Activated CD8-positive, alpha-beta T cell treated with anti-CD3 and anti-CD28 coated beads, Interleukin-2, amount 10 ng/mL, durations not matched to agents 7 days and 5 days (primary cell): ENCODE measurements around the gene CFAP61. TPM values are rescaled to one million over a fixed set of nuclear protein-coding genes. Genes with fewer than 3 reads are reported as not detected.

ENCODE experiments used
- ATAC-seq: fragments of 150-1000 bp; cut with Tn5 transposase; one replicate; pipeline ENCODE4 v1.10.0; 2021; ENCODE audit warnings: moderate library complexity
- CTCF ChIA-PET: fragments of 350-600 bp; sonication (Branson Sonifier 250); formaldehyde crosslinking; loops from one replicate; lab custom pipeline; 2021; ENCODE audit warnings: antibody characterized with exemption; lab: Charles Lee
- POLR2A ChIA-PET: fragments of 350-600 bp; sonication (Branson Sonifier 250); formaldehyde crosslinking; loops from one replicate; lab custom pipeline; 2021; ENCODE audit warnings: antibody characterized with exemption; lab: Charles Lee
- DNase-seq: peaks from one replicate; pipeline ENCODE4 v3.0.0-alpha.2; 2020
- H3K27ac Mint-ChIP-seq: one replicate; pipeline ENCODE4 v1.8.0; 2021; ENCODE audit warnings: mild to moderate bottlenecking, mixed read lengths
- H3K27me3 Mint-ChIP-seq: one replicate; pipeline ENCODE4 v1.8.0; 2021; ENCODE audit warnings: low read depth, mixed read lengths
- H3K36me3 Mint-ChIP-seq: one replicate; pipeline ENCODE4 v1.8.0; 2021; ENCODE audit warnings: low read depth, mixed read lengths
- H3K4me1 Mint-ChIP-seq: one replicate; pipeline ENCODE4 v1.8.0; 2021; ENCODE audit warnings: low read depth, mixed read lengths
- H3K4me3 Mint-ChIP-seq: one replicate; pipeline ENCODE4 v1.8.0; 2021; ENCODE audit warnings: mild to moderate bottlenecking, mixed read lengths
- H3K9me3 Mint-ChIP-seq: one replicate; pipeline ENCODE4 v1.8.0; 2022; ENCODE audit warnings: mixed read lengths; ENCODE audit not compliant: insufficient read depth
- total RNA-seq, 2 experiments: library from RNA; stranded (reverse); gene quantifications; one replicate each; pipeline ENCODE4 v1.2.3, GENCODE V29; 2021

Gene CFAP61
- total RNA-seq, 2 experiments from 2014 or later, result not detected

DNA sequence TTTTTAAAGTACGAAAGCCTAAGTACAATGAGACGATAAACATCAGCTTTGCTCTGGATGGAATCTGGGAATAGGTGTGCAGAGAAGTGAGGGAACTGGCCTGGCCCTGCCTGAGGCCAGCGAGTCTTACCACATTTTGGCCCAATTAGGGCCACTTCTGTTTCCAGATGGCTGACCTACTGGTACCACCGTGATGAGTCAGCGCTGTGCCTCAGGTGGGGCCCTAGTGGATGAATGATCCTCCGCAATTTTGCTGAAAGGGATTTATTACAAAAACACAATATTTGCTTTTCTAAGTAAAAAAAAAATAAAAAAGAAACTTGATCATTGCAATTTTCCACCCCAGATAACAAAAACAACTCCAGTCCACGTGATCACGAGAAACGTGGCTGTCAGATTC is 338.1 kb downstream of the CFAP61 start:
- H3K36me3 Mint-ChIP-seq, result no peaks in the 10 kb centered on the region
- no peak for DNase-seq
- no peak for ATAC-seq
- H3K27me3 Mint-ChIP-seq, result no peaks in the 10 kb centered on the region
- H3K9me3 Mint-ChIP-seq, result no peaks in the 10 kb centered on the region
- POLR2A ChIA-PET, result no interaction called here
- no peak overlapping the region for H3K27ac Mint-ChIP-seq
- CTCF ChIA-PET, result no interaction called here
- no peak overlapping the region for H3K4me3 Mint-ChIP-seq
- no peaks in the 10 kb centered on the region for H3K4me1 Mint-ChIP-seq

DNA sequence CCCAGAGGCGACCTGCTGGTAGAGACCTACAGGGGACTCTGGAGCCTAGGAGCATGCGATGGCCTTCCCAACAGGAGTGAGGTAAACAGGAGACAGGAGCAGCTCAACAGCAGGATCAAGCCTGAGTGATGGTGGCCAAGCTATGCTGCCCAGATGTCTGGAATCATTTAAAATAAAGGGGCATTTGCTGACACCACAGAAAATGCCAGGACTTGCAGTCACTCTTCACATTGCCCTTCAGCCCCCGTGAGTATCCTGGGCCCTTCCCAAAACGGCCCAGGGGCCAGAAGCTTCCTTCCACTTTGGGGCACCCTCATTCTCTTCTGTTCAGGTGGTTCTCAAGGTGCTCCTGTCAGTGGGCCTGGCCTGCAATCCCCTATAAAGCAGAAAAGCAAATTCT is 338.8 kb downstream of the CFAP61 start:
- Mint-ChIP-seq H3K9me3 (no peaks in the 10 kb centered on the region), H3K4me1 (no peaks in the 10 kb centered on the region), H3K27ac (no peak overlapping the region), H3K27me3 (no peaks in the 10 kb centered on the region), H3K36me3 (no peaks in the 10 kb centered on the region), H3K4me3 (no peak overlapping the region)
- ChIA-PET CTCF (interaction anchor here (1.0 kb wide), 1 partner anchor 16 kb away, joined by 3 read pairs; no protein-coding TSS in a partner anchor), POLR2A (no interaction called here)
- DNase-seq, result no peak
- no peak for ATAC-seq

DNA sequence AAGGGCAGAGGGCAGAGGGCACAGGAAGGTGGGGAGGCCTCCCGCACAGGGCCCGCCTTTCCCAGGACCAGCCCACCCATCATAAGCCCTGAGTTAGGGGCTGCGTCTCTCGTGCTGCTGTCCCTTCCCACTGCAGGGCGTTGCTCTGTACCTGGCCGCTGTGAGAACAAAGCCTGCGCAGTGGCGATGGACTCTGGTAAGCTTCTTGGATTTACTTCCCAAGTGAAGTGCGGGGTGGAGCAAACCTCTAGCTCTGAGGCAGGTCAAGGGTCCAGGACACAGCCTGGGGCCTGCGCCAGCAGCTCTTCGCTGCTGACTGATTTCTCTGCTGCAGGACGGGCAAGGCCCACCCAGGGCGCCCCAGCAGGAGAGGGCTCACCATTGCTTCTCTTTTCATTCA is 339.4 kb downstream of the CFAP61 start:
- ChIA-PET CTCF (interaction anchor here (1.0 kb wide), 1 partner anchor 15 kb away, joined by 3 read pairs; no protein-coding TSS in a partner anchor), POLR2A (no interaction called here)
- Mint-ChIP-seq H3K9me3 (no peaks in the 10 kb centered on the region), H3K4me3 (no peak overlapping the region), H3K27me3 (no peaks in the 10 kb centered on the region), H3K36me3 (no peaks in the 10 kb centered on the region), H3K4me1 (no peaks in the 10 kb centered on the region), H3K27ac (no peak overlapping the region)
- no peak for DNase-seq
- ATAC-seq, result no peak

DNA sequence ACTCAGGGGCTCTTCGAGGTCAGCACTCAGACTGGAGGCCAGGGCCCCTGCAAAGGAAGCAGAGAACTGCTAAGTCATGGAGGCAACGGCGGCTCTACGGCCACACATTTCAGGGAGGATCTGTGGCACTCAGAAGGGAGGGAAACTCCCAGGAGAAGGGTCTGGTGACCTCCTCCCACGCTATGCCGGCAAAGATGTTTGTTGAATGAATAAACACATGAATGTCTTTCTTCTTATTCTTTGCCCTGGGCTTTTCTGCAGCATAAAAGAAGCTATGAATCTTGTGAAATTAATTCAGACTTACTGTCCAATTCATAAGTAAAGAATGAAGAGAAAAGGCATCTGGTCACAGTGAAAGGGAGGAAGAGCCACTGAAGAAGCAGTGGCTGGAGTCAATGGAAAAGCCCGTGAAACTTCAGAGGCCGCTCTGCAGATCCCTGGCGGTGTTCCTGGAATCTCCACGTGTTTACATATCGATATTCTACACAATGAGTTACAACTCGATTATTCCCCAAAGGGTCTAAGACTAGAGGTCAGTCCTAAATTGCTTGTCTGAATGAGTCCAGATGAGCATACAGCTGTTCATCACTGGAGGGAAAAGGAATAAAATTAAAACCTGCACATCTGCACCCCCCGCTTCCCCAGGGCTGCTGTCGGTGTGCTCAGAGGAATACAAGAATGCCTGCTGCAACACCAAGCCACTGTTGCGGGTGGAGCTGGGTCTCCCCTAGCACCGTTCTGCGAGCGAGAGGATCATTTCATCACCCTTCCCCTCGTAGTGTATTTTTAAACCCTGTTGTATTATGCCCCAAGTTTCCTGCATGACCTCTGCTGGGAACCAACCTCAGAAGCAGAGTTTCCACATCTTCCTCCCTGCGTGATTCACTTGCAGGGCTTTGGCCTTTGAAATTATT is 341.1 kb downstream of the CFAP61 start:
- Mint-ChIP-seq H3K27me3 (no peaks in the 10 kb centered on the region), H3K4me1 (no peaks in the 10 kb centered on the region), H3K4me3 (no peak overlapping the region), H3K9me3 (no peaks in the 10 kb centered on the region), H3K36me3 (no peaks in the 10 kb centered on the region), H3K27ac (no peak overlapping the region)
- ChIA-PET POLR2A (no interaction called here), CTCF (no interaction called here)
- ATAC-seq (no peak), DNase-seq (no peak)

DNA sequence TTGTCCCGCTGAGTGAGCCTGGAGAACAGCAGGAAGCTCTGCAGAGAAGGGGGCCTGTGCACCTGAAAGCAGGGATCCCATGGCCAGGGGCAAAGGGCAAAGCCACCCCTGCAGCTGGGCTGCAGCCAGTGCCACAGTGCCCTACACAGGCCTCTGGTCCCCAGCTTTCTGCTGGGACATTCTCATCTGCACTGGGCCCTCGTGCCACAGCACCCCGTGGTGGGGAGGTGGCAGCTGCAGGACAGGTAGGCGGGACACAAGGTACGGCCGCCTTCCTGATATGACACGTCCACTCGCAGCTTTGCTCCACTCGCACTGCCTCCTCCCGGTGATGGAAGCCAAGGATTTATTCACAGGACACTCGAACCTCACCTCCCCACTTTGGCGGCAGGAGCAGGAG is 342.8 kb downstream of the CFAP61 start:
- Mint-ChIP-seq H3K27ac (no peak overlapping the region), H3K4me3 (no peak overlapping the region), H3K36me3 (no peaks in the 10 kb centered on the region), H3K4me1 (no peaks in the 10 kb centered on the region), H3K27me3 (no peaks in the 10 kb centered on the region), H3K9me3 (no peaks in the 10 kb centered on the region)
- CTCF ChIA-PET, result no interaction called here
- POLR2A ChIA-PET, result no interaction called here
- no peak for ATAC-seq
- DNase-seq, result no peak

DNA sequence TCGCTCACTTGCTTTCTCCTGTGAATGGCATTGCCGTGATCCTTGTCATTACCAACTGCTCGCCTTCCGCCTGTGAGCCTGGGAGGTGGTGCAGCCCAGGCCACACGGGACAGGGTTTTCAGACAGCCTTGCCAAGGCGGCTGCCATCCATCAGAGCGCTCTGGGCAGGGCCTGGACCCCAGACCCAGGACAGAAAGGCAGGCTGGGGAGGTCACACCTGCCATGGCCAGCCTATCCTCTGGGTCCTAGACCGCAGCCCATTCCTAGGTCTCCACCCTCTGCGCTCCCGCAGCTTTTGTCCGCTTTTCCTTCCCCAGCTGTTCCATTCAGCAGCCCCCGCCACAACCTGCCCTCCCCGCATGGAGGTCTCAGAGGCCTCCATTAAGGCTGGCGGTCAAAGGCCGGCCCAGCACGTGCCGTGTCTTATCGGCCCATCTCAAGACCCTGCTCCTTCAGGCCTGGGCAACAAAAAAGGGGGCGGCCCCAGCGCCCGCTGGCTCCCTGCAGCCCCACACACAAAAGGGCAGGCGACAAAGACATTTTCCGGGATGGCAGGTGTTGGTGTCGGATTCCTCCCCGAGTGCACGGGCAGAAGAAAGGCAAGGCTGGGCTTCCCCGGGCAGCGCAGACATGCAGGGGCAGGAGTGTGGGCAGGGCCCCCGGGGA is 343.7 kb downstream of the CFAP61 start:
- no peaks in the 10 kb centered on the region for H3K36me3 Mint-ChIP-seq
- no peak for ATAC-seq
- no peaks in the 10 kb centered on the region for H3K9me3 Mint-ChIP-seq
- H3K27ac Mint-ChIP-seq, result no peak overlapping the region
- no peaks in the 10 kb centered on the region for H3K27me3 Mint-ChIP-seq
- no peaks in the 10 kb centered on the region for H3K4me1 Mint-ChIP-seq
- ChIA-PET CTCF (no interaction called here), POLR2A (interaction anchor here (0.6 kb wide), 1 partner anchor 722 kb away, joined by 4 read pairs; no protein-coding TSS in a partner anchor)
- no peak for DNase-seq
- H3K4me3 Mint-ChIP-seq, result no peak overlapping the region

DNA sequence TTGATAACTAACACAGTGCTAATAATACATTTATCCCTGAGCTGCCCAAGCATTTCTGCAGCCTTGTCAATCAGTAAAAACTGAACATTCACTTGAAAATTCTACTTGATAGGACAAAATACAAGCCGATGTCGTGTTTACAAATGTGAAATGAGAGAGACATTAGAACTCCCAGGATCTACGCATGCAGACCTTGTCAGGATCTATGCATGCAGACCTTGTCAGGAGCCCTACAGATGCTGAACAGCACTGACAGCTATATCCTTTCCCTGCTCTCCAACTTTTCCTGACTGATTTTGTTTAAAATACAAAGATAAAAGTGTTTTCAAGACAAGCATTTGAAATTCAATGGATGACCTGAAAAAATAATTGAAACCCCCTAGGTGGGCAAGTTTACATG is 344.5 kb downstream of the CFAP61 start:
- ChIA-PET CTCF (no interaction called here), POLR2A (no interaction called here)
- DNase-seq, result no peak
- Mint-ChIP-seq H3K4me3 (no peak overlapping the region), H3K9me3 (no peaks in the 10 kb centered on the region), H3K27ac (no peak overlapping the region), H3K36me3 (no peaks in the 10 kb centered on the region), H3K27me3 (no peaks in the 10 kb centered on the region), H3K4me1 (no peaks in the 10 kb centered on the region)
- ATAC-seq, result no peak

DNA sequence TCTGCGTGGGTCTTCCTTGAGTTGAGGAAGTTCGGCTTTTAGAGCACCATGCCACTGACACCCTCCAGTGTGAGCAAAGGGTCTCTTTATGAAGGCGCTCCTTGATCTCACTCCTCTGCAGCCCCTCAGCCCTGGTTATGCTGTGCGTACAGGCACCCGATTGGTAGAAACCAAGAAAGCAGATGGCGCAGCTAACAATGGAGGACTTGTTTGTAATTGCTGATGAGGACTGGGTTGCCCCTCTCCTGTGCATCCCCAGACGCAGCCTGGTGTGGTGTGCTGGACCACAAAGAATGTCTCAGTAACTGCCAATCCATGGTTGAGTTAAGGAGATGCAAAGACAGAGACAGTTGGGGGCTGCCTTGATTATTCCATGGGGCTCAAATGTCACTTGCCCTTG is 345.8 kb downstream of the CFAP61 start:
- H3K27ac Mint-ChIP-seq, result no peak overlapping the region

DNA sequence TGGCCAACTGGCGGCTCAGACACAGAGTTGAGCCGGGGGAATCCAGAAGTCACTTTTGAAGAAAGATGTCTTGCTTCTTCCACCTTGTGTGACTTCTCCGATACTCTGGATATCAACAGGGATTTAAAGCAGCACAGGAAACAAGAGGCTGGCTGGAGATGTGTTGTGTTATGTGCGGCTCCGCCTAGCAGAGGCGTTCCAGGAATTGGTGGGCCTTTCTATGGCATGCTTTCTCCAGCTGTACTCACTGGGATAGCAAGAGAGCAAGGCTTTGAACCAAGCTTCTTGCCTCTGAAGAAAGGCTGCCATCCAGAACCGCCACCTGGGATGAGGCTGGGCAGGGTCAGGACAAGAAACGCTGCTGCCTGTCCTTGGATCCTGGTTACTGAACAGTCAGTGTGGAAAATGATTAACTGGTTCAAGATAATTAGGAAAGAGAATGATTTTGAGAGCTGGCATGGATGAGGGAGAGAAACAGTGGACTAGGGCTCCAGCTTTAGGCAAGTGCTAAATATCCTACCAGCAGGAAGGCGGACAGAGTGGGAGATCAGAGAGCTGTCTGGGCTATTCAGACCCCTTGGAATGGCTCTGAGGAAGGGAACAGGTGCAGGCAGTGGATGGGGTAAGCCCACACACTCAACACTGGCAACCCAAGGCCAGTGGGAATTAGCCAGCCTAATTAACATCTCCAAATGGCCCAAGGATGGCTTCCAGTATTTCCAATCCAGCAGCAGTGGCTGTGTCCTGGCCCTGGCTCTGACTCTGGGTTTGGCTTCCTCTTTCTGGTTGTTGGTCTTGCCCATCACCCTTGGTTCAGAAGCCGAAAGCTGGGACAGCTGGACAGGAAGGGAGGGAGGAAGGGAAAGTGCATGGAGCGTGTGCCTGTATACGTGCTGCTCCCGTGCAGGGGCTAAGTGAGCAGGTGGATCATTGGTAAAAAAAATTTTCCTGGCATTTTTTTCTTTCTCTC is 347.5 kb downstream of the CFAP61 start:
- DNase-seq (no peak), ATAC-seq (no peak)
- ChIA-PET CTCF (interaction anchor here (0.6 kb wide), 1 partner anchor 1250 kb away, joined by 3 read pairs; no protein-coding TSS in a partner anchor), POLR2A (no interaction called here)
- H3K4me1 Mint-ChIP-seq, result no peaks in the 10 kb centered on the region
- no peaks in the 10 kb centered on the region for H3K36me3 Mint-ChIP-seq
- no peaks in the 10 kb centered on the region for H3K27me3 Mint-ChIP-seq
- H3K4me3 Mint-ChIP-seq, result no peak overlapping the region
- no peak overlapping the region for H3K27ac Mint-ChIP-seq
- no peaks in the 10 kb centered on the region for H3K9me3 Mint-ChIP-seq

More for the DNA sequence above, 345.8 kb downstream of the CFAP61 start:
- ATAC-seq (no peak), DNase-seq (no peak)
- POLR2A ChIA-PET, result no interaction called here
- CTCF ChIA-PET, result no interaction called here
- Mint-ChIP-seq H3K9me3 (no peaks in the 10 kb centered on the region), H3K4me3 (no peak overlapping the region), H3K27me3 (no peaks in the 10 kb centered on the region), H3K4me1 (no peaks in the 10 kb centered on the region), H3K36me3 (no peaks in the 10 kb centered on the region)

DNA sequence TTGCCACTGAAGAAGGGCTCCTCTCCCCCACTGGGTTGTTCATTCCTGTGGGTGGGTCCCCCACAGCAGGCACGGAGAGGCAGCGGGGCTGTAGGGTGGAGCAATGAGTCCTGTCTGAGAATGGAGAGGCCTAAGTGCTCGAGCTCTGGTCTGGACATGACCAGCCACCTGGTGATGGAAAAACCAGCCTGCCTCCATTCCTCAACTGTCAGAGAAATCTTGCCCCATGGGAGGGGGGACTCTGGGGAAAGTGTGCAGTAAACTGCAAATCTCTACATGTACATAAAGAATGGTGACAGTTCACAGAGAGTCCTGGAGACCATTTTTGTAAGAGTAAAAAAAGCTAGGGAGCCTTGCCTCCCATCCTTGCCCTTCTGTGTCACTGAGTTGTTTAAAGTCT is 349.7 kb downstream of the CFAP61 start:
- no peaks in the 10 kb centered on the region for H3K27me3 Mint-ChIP-seq

DNA sequence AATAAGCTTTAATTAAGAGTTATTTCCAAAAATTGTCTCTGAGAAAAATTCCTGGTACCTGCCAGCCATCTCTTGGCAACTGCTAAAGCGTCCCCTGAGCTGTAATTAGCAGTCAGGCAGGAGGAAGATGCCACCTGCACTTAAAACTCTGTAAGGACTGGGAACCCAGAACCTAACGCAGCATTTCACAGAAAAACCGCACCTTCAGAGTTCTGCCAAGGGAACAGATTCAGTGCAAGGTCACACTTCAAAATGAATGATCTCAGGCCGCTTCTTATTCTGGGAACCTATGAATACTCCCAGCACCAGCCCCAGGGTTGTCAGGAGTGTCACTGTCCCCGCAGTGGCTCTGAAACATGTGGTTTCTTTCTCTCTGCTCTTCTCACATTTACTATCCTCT is 352.3 kb downstream of the CFAP61 start:
- DNase-seq, result no peak
- Mint-ChIP-seq H3K36me3 (no peaks in the 10 kb centered on the region), H3K4me3 (no peak overlapping the region), H3K27ac (no peak overlapping the region), H3K9me3 (no peaks in the 10 kb centered on the region), H3K4me1 (no peaks in the 10 kb centered on the region), H3K27me3 (no peaks in the 10 kb centered on the region)
- ChIA-PET POLR2A (no interaction called here), CTCF (no interaction called here)
- ATAC-seq, result no peak

More for the DNA sequence above, 349.7 kb downstream of the CFAP61 start:
- no peak overlapping the region for H3K4me3 Mint-ChIP-seq
- DNase-seq (no peak), ATAC-seq (no peak)
- no peaks in the 10 kb centered on the region for H3K4me1 Mint-ChIP-seq
- ChIA-PET CTCF (no interaction called here), POLR2A (interaction anchor here (0.6 kb wide), 1 partner anchor 419 kb away, joined by 3 read pairs; no protein-coding TSS in a partner anchor)
- H3K9me3 Mint-ChIP-seq, result no peaks in the 10 kb centered on the region
- no peaks in the 10 kb centered on the region for H3K36me3 Mint-ChIP-seq
- H3K27ac Mint-ChIP-seq, result no peak overlapping the region
